SH-SY5Y (cell line): ENCODE data around the gene KRABD2.

ENCODE experiments used
- GATA2 ChIP-seq: IDR thresholded peaks from 2 replicates; pipeline ENCODE4 v1.6.1; 2011; ENCODE audit warnings: mild to moderate bottlenecking, low read depth, low read length
- GATA3 ChIP-seq: IDR thresholded peaks from 2 replicates; pipeline ENCODE4 v1.6.1; 2011; ENCODE audit warnings: low read depth, mild to moderate bottlenecking, low read length, moderate library complexity

Gene KRABD2

GRCh38 chr17:8402921-8403536, 26.5 kb upstream of the KRABD2 start:
- TF ChIP-seq GATA3: no peak
- TF ChIP-seq GATA2: no peak

GRCh38 chr17:8401107-8401506, 24.6 kb upstream of the KRABD2 start:
- no peak for TF ChIP-seq GATA2
- no peak for TF ChIP-seq GATA3

- TF ChIP-seq GATA2 (no peak), GATA3 (no peak)
Measured at GRCh38 chr17:8398980-8399379, 22.5 kb upstream of the KRABD2 start.

GRCh38 chr17:8397636-8398035, 21.1 kb upstream of the KRABD2 start, which contains the start of gene RNF222:
Gene RNF222 (minus strand): TSS chr17:8397827. CDS start chr17:8393461, 4,366 bp downstream.
- TF ChIP-seq GATA3: no peak
- no peak for TF ChIP-seq GATA2

GRCh38 chr17:8393470-8394231, 17.1 kb upstream of the KRABD2 start:
- TF ChIP-seq GATA3 (no peak), GATA2 (no peak)

- TF ChIP-seq GATA2 (no peak), GATA3 (no peak)
Measured at GRCh38 chr17:8392674-8393469, 16.4 kb upstream of the KRABD2 start.

GRCh38 chr17:8392274-8392673, 15.8 kb upstream of the KRABD2 start:
- TF ChIP-seq GATA2 (no peak), GATA3 (no peak)

- TF ChIP-seq GATA2 (no peak), GATA3 (no peak)
Measured at GRCh38 chr17:8391711-8392110, 15.2 kb upstream of the KRABD2 start.

- TF ChIP-seq GATA3 (no peak), GATA2 (no peak)
Measured at GRCh38 chr17:8387914-8388651, 11.6 kb upstream of the KRABD2 start.

GRCh38 chr17:8386841-8387240, 10.3 kb upstream of the KRABD2 start:
- TF ChIP-seq GATA3 (no peak), GATA2 (no peak)

- no peak for TF ChIP-seq GATA2
- no peak for TF ChIP-seq GATA3
Measured at GRCh38 chr17:8384801-8385378, 8.4 kb upstream of the KRABD2 start.

- TF ChIP-seq GATA2 (no peak), GATA3 (no peak)
Measured at GRCh38 chr17:8383143-8383822, 6.8 kb upstream of the KRABD2 start, which contains the start of gene RPL26. Gene RPL26 (minus strand): TSS chr17:8383193. CDS start chr17:8382310, 883 bp downstream.

- TF ChIP-seq GATA2: no peak
- no peak for TF ChIP-seq GATA3
Measured at GRCh38 chr17:8382880-8383142, 6.3 kb upstream of the KRABD2 start.
